Fibroblast of peridontal ligament (primary cell): ENCODE data around the gene RNF220.
"Not testable (repeated sequence)": the region's sequence is repeated elsewhere in the genome, so short reads cannot be mapped to it uniquely, and the experiment has no call there.

ENCODE experiments used
- DNase-seq: peaks from one replicate; pipeline ENCODE4 v3.0.0-alpha.2; 2010; ENCODE audit errors: extremely low read depth

The RNF220 gene

DNA sequence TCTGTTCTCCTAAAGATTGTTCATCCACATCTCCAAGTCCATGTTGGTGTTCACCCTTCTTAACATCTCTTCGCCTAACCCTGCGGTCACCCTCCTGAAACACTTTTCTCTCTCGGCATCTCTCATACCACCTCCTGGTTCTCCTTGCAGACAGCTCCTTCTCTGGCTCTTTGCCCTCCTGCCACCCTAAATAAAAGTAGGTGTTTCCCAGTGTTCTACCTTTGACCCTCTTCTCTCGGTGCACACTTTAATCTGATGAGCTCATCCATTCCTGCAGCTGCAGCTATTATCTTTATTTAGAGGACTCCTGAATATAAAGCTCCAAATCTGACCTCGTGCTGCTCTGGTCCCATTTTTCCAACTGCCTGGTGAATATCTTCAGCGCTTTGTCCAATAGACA lies 142.3 kb downstream of the RNF220 start:
- DNase-seq, result no peak

DNA sequence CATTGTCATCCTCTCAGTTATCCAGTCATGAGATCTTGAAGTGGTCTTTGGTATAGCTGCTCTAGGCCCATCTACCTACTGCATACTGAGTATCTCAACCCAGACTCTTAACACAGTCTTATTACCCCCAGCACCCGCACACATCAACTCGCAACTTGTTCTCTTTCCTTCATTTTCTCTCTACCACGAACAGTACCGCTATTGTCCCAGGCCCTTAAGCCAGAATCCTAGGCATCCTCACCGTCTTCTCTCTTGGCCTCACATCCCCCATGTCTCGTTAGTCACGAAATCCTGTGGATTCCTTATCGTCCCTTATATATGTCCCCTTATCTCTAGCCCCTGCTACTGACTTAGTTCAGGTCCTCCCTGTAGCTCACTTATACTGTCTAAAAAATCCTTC lies 142.8 kb downstream of the RNF220 start:
- no peak for DNase-seq

DNA sequence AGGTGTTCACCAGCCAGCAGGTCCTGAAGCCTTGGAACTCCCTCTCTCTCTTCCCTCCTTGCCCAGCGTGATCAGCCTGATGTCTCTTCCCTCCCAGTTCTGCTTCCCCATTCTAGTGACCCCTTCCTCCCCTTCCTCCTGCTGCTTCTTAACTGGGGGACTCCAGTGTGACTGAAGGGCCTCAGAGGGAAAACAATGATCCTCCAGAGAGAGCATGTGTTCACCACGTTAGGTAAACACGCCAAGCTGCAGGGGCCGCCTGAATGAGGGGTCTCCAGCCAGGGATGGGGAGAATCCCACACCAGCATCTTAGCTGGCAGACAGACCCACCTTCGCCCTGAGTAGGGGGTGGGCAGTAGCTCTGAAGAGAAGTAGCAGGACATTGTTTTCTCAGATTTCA lies 144.5 kb downstream of the RNF220 start:
- no peak for DNase-seq

DNA sequence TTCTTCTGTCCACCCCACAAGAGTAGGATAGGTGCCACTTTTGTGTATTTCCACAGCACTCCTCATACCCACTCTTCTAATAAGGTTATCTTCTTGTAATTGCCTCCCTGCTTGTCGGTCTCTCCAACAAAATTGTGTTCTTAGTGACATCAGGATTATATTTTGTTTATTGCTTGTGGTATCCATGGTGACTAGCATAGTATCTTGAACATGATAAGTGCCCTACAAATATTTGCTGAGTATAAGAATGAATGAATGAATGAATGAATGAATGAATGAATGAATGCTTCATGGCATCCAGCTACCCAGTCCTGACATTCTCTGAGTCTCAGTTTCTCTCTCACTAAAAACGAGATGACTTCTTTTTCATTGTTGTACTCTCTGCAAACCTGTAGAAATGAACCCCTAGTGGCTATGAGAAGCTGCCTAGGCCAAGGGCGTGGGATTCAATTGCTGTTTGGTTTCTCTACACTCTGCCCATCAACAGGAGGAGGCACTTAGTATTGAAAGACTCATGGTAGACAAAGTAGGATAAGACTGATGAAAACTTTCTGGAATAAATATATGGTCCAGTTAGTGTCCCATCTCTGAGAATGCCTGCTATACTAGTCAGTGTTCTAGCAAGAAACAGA lies 148.2 kb downstream of the RNF220 start:
- DNase-seq, result peak; percentile 8

DNA sequence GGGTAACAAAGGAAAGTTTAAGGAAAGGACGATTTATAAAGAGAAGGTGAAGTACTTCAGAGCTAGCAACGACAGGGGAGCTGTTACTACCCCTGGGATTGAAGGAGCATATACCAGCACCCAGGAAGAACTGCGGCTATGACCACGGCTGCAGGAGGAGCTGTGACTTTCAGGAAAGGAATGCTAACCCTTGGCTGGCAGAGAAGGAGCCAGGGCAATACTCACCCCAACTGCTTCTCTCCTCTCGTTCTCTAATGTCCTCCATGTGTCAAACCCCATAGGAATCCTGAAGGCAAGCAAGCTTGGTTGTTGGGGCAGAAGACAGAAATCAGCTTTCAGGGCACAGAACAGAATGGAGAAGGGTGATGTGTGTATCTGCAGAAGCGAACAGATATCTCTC lies 148.7 kb downstream of the RNF220 start:
- peak; percentile 60 for DNase-seq

DNA sequence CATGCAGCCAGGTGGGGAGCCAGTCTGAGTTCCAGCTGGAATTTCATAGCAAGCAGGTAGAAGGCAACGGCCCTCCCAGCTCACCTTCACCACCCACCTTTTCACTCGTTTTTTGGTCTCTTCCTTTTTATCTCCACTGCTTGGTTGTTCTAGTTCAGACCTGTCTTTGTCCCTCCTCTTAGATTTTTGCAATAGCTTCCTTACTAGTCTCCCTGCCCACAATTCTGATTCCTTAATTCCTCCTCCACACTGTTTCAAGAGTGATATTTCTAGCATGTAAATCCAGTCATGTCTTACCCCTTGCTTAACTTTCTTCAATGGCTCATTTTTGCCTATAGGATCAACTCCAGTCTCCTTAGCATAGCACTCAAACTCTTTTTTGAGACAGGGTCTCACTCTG lies 149.7 kb downstream of the RNF220 start:
- no peak for DNase-seq

DNA sequence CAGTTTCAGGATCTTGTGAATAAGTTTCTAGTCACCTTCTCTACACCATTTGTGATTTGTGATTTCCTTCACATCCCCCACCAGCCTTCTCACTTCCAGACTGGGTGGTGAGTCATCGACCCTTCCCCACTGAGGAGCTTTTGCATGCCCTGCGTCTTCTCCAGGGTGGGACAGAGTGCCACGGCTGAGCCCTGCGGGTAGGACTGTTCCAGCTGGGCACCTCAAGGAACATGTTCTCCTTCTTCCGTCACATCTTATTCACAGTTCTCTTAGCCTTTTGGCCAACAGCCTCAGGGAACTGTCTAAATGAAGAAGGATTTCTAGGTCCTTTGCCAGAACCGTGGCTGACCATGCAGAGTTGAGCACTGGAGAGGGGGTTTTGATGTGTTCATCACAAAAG lies 152.7 kb downstream of the RNF220 start:
- no peak for DNase-seq

DNA sequence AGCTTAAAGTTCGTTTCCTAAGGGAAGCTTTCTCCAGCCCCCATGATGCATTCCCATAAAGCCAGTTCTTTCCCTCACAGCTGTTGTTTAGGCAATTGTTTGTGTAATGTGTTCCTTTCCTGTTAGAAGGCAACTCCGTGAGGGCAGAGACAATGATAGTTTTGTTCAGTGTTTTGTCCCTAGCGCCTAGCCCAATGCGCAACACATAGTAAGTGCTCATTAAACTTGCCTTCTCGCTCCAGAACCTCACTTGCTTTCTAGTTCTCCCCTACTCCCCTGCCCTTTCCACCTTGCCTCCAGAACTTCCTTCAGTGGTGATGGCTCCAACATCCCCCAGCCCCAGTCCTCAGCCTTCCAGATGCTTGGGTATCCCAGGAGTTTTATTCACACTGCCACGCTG lies 153.8 kb downstream of the RNF220 start:
- no peak for DNase-seq

DNA sequence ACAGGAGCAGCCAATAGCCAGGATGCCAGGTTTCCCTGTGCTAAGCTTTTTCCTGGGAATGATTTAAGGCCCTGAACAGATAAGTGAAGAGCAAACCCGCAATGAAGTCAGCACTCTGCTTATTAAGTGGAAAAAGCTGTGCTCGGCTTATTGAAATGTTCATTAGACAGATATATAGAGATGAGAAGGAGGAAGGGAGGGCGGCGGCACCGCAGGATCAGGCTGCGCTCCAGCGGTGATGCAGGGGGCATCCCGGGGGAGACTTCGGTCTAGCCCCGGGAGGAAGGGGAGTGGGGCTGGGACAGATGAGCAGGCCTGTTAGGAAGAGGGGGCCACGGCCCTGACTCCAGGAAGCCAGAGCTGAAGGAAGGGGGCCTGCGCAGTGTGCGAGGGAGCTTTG lies 154.3 kb downstream of the RNF220 start:
- DNase-seq, result no peak

DNA sequence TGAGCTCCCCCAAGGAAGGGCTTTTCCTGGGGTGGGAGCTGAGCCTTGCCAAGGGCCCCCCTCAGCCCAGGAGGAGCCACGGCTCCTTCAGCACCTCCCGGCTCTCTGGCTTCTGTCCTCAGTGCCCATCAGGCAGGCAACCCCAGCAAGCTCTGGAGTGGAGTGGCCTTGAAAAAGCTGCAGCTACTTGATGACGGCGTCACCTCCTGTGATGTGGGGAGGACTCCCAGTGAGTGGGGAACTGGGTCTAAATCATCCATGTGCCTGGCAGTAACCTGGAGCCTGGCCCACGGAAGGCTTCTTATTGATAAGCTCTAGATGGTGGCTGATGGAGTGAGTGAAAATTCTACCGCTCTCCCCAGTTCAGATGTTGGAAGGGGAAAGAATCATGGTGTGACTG lies 154.9 kb downstream of the RNF220 start:
- DNase-seq, result no peak

DNA sequence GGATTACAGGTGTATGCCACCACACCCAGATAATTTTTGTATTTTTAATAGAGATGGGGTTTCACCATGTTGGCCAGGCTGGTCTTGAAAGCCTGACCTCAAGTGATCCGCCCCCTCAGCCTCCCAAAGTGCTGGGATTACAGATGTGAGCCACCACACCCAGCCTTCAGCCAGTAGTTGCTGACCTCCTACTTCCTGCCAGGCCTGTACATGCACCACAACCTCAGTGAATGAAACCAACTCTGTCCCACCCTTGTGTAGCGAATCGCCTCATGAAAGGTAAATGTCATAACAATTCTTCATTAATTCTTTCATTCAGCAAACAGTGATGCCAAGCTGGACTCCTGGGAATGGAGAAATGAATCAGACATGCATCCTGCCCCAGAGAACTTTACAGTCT lies 155.6 kb downstream of the RNF220 start:
- DNase-seq, result not testable (repeated sequence)

DNA sequence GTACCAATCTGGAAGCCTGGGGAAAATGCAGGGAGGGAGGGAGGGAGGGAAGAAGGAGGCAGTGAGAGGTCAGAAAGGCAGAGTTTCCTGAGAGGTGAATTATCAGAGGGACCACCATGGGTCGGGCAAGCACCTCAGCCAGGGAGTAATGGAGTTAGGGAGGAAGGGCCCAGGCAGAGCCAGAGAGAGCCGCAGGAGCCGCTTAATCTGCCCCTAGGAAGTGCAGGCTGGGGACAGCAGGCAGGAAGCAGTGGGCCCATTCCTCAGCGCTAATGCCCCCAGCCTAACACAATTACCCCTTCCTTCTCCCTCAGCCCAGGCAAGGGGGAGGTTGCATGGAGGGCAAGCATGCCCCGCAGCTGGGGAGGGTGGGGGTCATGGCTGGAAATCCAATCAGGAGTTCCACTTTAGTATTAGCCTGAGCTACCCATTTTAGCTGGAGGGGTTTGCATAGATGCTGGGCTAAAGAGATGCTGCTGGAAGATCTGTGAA lies 160.2 kb downstream of the RNF220 start:
- DNase-seq, result no peak

DNA sequence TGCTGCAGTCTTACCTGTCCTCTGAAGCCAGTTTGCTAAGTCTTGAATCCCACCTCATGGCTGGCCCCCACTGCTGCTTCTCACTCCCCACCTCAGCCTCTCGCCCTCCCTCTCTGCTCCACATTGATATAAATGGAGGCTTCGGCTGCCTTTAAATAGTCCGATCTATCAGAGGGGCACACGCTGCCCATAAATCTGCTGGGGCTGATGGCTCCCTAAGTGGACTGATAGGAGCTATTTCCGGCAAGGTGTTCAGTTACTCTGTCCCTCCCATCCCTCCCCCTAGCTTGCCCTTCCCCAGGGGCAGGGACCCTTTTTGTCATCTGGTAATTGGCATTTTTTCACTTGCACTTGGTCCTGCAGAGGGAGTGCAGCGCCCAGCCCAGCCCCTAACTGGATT lies 160.8 kb downstream of the RNF220 start:
- DNase-seq, result no peak

DNA sequence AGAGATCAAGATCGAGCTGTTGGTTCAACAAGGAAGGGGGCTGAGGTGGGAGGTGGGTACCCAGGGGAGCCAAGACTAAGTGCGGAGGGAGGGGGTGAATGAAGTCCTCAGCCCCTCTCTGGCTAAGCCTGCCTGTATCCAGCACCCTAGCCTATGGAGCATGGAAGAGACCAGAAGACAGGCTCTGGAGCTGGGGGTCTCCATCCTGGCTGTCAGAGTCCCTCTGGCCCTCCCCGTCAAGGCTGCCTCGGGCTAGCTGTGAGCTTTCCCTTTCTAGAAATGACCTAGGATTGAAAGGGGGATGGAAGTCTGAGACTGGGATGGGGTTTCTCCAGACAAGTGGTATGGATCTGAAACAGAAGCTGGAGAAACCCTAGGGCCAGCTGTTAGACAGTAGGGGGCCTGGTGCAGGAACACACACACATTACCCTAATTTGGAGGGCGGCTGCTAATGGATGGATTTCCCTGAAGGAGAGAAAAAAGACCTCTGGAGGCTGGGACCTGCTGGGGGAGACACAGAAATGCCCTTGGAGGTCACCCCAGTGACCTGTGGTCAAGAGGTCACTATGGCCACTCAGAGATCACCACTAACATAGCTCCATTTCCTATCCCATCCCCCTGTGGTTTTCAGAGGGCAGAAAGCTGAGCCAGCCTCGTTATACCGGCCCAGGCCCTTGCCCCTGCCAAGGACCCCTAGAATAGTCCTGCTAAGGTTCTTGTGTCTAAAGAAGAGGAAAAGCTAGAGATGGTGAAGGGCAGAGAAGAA lies 161.4 kb downstream of the RNF220 start:
- DNase-seq, result no peak

DNA sequence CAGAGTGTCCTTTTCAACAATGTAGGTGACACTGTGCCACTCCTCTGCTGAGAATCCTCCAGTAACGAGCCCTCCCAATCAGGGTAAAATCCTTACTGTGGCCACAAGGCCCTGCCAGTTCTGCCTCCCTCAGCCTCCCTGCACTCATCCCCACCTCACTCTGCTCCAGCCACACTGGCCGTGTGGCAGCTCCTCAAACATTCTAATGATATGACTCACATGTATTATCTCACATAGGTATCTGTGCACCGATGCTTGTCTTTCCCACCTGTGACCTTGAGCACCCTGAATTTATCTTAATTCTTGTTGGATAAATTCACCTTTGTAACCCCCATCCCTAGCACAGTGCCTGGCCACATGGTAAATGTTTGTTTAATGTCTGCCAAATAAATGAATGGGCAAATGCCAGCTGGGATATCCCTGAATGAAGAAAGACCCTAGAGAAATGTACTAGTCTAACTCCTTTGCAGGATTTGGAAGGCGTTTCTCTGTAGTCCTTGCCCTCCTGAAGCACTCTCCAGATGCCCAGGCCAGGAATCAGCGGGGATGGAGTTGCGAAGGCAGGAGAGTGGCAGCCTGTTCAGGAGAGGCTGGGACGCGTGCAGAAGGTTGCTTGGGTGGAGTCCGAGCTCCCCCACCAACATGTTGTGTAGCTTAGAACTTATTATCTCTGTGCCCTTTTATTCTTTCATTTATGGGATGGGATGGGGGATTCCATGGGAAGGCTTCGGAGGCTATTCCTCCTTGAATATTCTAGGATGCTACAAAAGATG lies 163.3 kb downstream of the RNF220 start:
- DNase-seq, result no peak

DNA sequence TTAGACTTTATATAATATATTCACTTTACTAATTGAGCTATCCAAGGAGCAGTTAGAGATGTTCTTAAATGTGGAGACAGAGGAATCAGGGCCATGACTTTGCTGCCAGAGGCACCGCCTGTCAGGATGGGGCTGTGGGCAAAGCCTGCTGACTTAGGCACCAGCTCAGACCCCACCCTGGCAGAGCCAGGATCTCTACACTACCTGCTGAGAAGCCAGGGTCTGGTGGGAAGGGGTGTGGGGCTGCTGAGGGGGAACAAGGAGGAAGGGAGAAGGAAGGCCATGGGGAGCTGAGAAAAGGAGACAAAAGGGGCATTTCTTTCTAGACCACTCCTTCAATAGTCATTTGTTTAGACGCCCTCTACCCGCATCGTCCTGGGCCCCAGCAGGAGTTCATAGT lies 164.4 kb downstream of the RNF220 start:
- no peak for DNase-seq

DNA sequence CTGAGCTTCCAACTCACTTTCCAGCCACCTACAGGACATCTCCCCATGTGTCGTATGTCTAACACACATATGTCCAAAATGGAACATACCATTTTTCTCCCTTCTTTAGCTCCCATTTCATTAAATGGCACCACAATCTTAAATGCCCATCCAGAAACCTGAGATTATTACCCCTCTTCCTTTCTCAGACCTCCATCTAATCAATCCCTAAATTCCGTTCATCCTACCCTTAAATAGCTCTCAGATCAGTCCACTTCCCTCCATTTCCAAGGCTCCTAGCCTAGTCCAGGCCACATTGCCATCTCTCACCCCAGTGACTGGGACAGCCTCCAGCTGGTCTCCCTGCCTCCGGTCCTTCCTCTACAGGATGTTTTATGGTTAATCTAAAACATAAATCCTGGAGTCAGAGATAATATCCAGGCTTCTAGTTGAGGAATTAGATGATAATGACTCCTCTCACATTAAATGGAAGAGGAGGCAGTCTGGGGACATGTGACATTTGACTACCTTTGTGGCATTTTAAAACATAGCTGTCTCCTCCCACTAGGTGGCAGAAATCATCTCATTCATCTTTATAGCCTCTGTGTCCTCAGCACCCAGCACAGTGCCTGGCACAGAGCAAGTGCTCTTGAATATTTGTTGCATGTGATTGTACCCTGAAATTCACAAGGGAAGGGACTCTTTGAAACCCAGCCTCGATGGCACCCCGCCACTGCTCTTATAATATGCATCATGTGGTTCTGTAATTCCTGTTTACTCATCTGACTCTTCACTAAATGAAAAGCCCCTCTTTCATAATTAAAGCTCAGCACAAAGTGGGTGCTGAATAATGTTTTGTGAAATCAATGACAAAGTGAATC lies 166.9 kb downstream of the RNF220 start:
- DNase-seq, result peak; percentile 5

DNA sequence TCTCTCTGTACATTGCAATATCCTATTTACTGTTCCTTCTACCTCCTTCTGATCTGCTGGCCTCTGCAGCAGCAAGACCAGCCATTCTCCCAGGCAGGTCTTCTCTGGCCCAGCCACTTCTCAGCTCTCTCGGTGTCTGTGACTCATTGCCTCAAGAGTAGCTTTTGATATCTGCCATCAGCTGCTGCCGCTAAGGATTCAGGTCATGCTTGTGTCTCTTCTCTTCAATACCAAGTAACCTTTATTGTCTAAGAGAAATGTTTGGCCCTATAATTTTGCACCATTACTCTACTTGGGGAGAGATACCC lies 167.5 kb downstream of the RNF220 start:
- DNase-seq, result no peak

DNA sequence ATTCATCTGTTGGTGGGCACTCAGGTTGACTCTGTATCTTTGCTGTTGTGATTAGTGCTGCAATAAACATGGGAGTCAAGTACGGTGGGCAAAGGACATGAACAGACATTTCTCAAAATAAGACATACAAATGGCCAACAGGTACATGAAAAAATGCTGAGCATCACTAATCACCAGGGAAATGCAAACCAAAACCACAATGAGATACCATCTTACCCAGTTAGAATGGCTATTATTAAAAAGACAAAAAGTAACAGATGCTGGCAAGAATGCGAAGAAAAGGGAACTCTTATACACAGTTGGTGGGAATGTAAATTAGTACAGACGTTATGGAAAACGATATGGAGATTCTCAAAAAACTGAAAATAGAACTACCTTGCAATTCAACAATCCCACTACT lies 170.3 kb downstream of the RNF220 start:
- no peak for DNase-seq

DNA sequence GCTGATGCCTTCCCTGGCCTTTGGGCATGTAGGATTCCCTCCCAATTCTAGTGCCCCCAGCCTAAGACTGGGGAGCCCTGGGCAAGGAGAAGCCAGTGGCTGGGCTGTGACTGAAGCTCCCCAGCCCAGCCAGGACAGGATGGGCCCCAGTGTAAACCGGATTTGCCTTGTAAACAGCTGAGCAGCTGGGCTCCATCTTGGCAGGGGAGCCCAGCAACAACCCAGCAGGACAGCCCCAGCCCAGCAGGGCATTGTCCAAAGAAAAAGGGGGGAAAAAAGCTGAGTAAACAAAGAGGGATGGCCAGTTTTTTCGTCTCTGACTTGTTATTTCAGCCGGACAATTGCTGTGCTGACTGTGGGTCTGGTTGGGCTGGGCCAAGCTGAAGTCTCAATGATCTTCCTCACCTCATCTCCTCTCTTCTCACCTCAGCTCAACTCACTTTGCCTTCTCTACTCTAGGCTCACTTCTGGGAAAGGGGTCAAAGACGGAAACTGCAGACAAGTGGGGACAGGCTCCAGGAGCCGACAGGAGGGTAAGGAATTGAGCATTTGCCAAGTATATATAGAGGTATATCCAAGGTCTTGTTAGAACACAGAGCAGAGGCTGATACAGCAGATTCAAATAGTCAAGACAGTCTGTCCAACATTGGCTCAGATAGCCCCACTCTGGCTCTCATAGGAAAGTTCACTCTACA lies 171.5 kb downstream of the RNF220 start:
- DNase-seq, result no peak

DNA sequence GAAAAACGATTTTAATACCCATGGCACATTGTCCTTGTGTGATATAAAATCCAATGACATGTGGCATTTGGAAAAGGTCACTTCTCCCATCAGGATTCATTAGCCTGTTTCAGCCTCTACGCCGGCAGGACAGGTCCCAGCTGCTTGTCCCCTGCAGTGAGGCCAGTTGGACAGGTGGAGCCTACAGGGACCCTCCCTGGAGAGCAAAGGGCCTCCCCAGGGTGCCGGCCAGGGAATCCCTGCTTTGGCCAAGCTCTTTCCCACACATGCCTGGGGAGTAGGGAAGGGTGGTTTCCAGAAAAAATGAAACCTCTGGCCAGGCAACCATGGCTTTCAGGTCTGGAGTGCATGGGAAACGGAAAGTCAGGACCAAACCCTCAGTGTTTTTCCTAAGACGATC lies 176.2 kb downstream of the RNF220 start:
- no peak for DNase-seq
